AG04449 (cell line): Measurements from ENCODE around the gene MYO1G.

ENCODE experiments used
- CTCF ChIA-PET: fragments of 350-600 bp; formaldehyde crosslinking; extraction: SDS; loops from one replicate; lab custom pipeline; 2021; ENCODE audit warnings: antibody characterized with exemption; lab: Yijun Ruan, JAX
- POLR2A ChIA-PET: fragments of 400-600, 350-600 bp; formaldehyde crosslinking; extraction: SDS; loops from one replicate; lab custom pipeline; 2020; ENCODE audit warnings: antibody characterized with exemption, inconsistent platforms; lab: Yijun Ruan, JAX
- DNase-seq: peaks from one replicate; pipeline ENCODE4 v3.0.0-alpha.2; 2010; ENCODE audit warnings: low read depth, low spot score
- H3K4me3 ChIP-seq: 2 replicates; pipeline ENCODE4 v1.5.1; 2011; ENCODE audit warnings: low read depth, mild to moderate bottlenecking, control low read depth, low read length
- TF ChIP-seq, protein P1 (sequence below): IDR thresholded peaks from one replicate; pipeline ENCODE4 v1.5.1; 2011; ENCODE audit warnings: mild to moderate bottlenecking, moderate library complexity, low read length, control low read depth, inconsistent platforms; ENCODE audit not compliant: insufficient read depth; ENCODE audit errors: missing control alignments

Gene MYO1G

DNA sequence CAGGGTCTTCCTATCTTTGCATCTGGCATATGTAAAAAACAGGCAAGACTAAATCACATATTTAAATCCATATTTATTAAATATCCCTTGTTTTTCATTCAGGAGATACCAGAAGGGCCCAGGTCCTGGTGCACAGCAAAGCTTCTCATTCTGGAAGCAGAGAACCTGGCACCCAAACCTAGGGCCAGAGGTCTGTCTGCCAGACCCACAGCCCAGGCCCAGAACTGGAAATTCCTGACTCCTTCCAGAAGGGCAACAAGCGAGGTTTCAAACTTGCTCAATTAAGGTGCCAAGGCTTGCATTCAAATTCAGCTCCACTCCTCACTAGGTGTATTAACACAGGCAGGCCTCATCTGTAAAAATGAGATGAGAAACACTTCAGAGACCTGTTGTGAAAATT lies 4.2 kb upstream of the MYO1G start:
- TF ChIP-seq, protein P1, sequence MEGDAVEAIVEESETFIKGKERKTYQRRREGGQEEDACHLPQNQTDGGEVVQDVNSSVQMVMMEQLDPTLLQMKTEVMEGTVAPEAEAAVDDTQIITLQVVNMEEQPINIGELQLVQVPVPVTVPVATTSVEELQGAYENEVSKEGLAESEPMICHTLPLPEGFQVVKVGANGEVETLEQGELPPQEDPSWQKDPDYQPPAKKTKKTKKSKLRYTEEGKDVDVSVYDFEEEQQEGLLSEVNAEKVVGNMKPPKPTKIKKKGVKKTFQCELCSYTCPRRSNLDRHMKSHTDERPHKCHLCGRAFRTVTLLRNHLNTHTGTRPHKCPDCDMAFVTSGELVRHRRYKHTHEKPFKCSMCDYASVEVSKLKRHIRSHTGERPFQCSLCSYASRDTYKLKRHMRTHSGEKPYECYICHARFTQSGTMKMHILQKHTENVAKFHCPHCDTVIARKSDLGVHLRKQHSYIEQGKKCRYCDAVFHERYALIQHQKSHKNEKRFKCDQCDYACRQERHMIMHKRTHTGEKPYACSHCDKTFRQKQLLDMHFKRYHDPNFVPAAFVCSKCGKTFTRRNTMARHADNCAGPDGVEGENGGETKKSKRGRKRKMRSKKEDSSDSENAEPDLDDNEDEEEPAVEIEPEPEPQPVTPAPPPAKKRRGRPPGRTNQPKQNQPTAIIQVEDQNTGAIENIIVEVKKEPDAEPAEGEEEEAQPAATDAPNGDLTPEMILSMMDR: no peak
- CTCF ChIA-PET: interaction anchor here (1.0 to 4.7 kb wide), 2 partner anchors 10 to 153 kb away, joined by 3 to 24 read pairs; no protein-coding TSS in a partner anchor
- POLR2A ChIA-PET: no interaction called here
- H3K4me3 ChIP-seq: no peak overlapping the region
- DNase-seq: no peak

DNA sequence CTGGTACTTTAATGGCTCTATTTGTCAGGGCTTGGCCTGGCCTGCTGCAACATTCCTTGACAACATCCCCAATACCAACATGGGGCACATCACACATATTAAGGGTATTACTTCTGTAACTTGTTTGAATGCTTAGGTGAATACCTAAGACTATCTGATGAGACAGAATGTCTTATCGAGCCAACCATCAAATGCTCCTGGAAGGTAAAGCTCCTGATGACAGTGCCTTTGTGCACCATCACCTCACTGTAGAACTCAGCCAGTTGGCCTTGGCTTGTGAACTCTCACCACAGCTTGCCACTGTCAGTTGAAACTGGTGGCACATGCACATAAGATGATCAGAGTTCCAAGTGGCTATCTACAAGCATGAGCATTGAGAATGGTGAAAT lies 3.7 kb upstream of the MYO1G start:
- ChIA-PET POLR2A (interaction anchor here (0.7 to 1.8 kb wide), 2 partner anchors 9 to 98 kb away, joined by 3 to 6 read pairs; no protein-coding TSS in a partner anchor), CTCF (interaction anchor here (0.6 to 4.7 kb wide), 4 partner anchors 9 to 153 kb away, joined by 3 to 24 read pairs (median 4); no protein-coding TSS in a partner anchor)
- no peak overlapping the region for H3K4me3 ChIP-seq

DNA sequence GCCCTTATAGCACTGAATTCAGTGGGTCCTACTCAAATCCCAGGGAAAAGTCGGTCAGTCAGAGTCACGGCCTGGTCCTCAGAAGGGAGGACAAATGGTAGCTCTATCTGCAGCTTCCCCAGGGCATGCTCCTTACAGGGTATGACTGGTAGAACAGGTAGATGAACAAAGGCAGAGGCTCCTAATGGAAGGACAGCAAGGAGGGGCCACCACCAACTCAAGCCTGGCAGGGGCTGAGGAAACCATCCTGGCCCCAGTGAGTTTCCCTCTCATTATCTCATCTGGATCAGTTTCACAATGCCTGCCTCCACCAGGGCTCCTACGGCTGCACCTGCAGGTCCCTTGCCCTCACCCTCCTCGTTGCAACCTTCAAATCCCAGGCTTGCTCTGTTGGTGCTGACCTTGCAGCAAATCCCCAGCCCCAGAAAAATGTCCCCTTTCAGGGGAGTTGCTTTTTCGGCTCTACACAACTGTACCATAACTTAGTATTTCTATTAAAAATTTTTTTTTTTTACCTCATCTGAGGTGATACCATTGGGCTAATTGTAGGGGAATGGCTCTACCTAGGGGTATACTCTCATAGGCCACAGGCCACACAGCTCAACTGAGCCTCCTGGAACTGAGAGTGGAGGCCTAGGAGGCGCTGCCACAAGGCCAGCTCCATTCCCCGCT lies 2.4 kb upstream of the MYO1G start:
- no peak for DNase-seq
- TF ChIP-seq, protein P1: no peak
- ChIA-PET POLR2A (interaction anchor here (1.8 kb wide), 1 partner anchor 8 kb away, joined by 6 read pairs; no protein-coding TSS in a partner anchor), CTCF (interaction anchor here (4.7 kb wide), 1 partner anchor 8 kb away, joined by 24 read pairs; no protein-coding TSS in a partner anchor)
- H3K4me3 ChIP-seq: no peak overlapping the region

More for the DNA sequence above, 3.7 kb upstream of the MYO1G start:
- TF ChIP-seq, protein P1: no peak
- no peak for DNase-seq

DNA sequence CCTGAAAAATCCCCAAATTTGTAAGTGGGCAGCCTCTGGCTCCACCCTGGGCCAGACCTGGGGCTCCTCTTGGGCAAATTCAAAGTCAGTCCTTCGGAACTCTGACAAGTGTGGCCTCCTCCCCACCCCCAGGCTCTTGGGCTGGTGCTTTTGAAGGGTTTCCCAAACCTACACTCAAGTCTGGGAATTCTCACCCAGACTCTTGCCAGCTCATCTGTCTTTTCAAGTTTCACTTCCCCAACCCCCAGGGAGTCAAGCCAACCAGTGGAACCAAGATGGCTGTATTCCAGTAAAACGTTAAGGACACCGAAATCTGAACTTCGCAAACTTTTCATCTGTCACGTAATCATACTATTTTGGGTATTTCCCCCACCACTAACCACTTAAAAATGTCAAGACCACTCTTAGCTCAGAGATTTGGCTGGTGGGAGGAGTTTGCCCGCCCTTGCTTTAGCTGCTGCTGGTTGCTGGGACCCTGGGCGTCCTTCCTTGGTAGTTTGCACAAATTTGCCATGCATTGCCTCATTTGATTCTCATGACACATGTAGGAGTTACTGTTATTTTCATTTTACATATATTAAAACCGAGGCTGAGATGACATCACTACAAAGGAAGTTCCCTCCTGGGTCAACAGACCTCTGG lies 1.7 kb upstream of the MYO1G start:
- CTCF ChIA-PET: interaction anchor here (4.7 kb wide), 1 partner anchor 7 kb away, joined by 24 read pairs; no protein-coding TSS in a partner anchor
- H3K4me3 ChIP-seq: no peak overlapping the region
- TF ChIP-seq, protein P1: no peak
- no peak for DNase-seq
- POLR2A ChIA-PET: interaction anchor here (0.7 kb wide), 1 partner anchor 74 kb away, joined by 3 read pairs; no protein-coding TSS in a partner anchor

DNA sequence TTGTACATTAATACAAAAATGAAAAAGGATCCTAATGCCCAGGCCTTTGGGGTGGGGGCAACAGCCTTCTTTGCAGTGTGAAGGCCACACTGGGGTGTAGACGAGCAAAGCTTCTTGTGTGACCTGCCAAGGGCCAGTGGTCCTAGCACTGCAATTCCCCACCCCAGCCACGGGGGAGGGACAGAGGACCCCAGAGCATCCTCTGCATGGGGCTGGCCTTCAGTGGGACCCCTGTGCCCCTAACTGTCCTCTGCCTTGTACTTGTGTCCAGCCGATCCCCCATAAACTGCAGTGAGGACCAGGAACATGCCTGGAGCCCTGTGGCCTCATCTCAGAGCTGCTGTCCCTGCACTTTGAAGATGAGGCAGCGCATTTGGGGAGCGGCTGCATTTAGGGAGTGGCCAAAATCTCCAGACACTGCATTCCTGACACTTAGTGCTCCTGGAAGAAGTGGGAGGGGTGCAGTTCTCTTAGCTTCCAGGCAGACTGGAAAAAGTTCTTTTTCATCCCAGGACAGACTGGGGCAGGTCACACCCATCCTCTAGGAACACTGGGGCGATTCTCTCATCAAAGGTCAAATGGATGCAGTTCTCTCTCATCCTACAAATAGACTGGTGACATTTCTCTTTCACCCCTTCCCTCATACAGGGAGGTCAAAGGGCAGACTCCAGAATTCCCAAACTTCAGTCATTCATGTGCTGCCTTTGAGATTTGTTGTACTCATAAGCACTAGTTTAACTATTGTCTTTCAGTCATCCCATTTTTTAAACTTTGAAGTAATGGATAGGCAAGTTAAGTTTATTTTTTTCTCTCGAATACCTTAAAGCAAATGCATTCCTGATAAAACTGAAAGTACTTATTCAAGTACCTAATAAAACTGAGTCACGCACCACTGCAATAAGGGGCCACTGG lies 922 bp upstream of the MYO1G start:
- TF ChIP-seq, protein P1: no peak
- ChIA-PET CTCF (interaction anchor here (4.7 kb wide), 1 partner anchor 6 kb away, joined by 24 read pairs; no protein-coding TSS in a partner anchor), POLR2A (interaction anchor here (0.7 kb wide), 1 partner anchor 75 kb away, joined by 3 read pairs; no protein-coding TSS in a partner anchor)

More for the DNA sequence above, 922 bp upstream of the MYO1G start:
- H3K4me3 ChIP-seq: no peak overlapping the region
- DNase-seq: no peak
